Smooth muscle cell (in vitro differentiated cells): ENCODE measurements around the gene IL17RB. TPM values are rescaled to one million over a fixed set of nuclear protein-coding genes. Genes with fewer than 3 reads are reported as not detected.
A peak's percentile ranks its signal among the peaks of the same experiment; 100 is the strongest.

Experiments used
- DNase-seq: peaks from one replicate; lab custom pipeline; 2025; ENCODE audit not compliant: unreplicated experiment; lab: John Stamatoyannopoulos, UW
- H2AFZ ChIP-seq: fragments of 200-600 bp; sonication (generic); 2 replicates; pipeline ENCODE4 v1.6.0; 2016; ENCODE audit warnings: antibody characterized with exemption, low read depth, mild to moderate bottlenecking
- H3F3A ChIP-seq: fragments of 200-600 bp; sonication (generic); 2 replicates; pipeline ENCODE4 v1.6.0; 2017; ENCODE audit warnings: antibody characterized with exemption, low read depth
- H3K27ac ChIP-seq: fragments of 200-600 bp; sonication (generic); 2 replicates; pipeline ENCODE4 v1.5.1; 2016; ENCODE audit warnings: low read depth, mild to moderate bottlenecking
- H3K27me3 ChIP-seq: fragments of 200-600 bp; sonication (generic); 2 replicates; pipeline ENCODE4 v1.6.1; 2016; ENCODE audit warnings: low read depth, mild to moderate bottlenecking
- H3K36me3 ChIP-seq: fragments of 200-600 bp; sonication (generic); 2 replicates; pipeline ENCODE4 v1.5.1; 2016; ENCODE audit warnings: low read depth
- H3K4me1 ChIP-seq: fragments of 200-600 bp; sonication (generic); 2 replicates; pipeline ENCODE4 v1.5.1; 2016; ENCODE audit warnings: low read depth
- H3K4me2 ChIP-seq: fragments of 200-600 bp; sonication (generic); 2 replicates; pipeline ENCODE4 v1.6.0; 2016; ENCODE audit warnings: mild to moderate bottlenecking
- H3K4me3 ChIP-seq: fragments of 200-600 bp; sonication (generic); 2 replicates; pipeline ENCODE4 v1.5.1; 2016; ENCODE audit warnings: mild to moderate bottlenecking
- H3K79me2 ChIP-seq: fragments of 200-600 bp; sonication (generic); 2 replicates; pipeline ENCODE4 v1.6.0; 2016; ENCODE audit warnings: low read depth, mild to moderate bottlenecking
- H3K9ac ChIP-seq: fragments of 200-600 bp; sonication (generic); 2 replicates; pipeline ENCODE4 v1.6.0; 2016; ENCODE audit warnings: low read depth
- H3K9me3 ChIP-seq: fragments of 200-600 bp; sonication (generic); replicated peaks from 2 replicates; pipeline ENCODE4 v1.5.1; 2016; ENCODE audit warnings: low read depth
- H4K20me1 ChIP-seq: fragments of 200-600 bp; sonication (generic); 2 replicates; pipeline ENCODE4 v1.6.0; 2016; ENCODE audit warnings: low read depth
- CTCF ChIP-seq: fragments of 200-600 bp; sonication (generic); IDR thresholded peaks from 2 replicates; pipeline ENCODE4 v1.5.1; 2017; ENCODE audit warnings: borderline replicate concordance, mild to moderate bottlenecking, antibody characterized with exemption; ENCODE audit not compliant: insufficient read depth, poor library complexity, severe bottlenecking
- WGBS: methylation state at CpG from one replicate; pipeline ENCODE4 v1.1.7; 2016; ENCODE audit warnings: low lambda C conversion rate; 5-methylcytosine and 5-hydroxymethylcytosine counted together
- polyA plus RNA-seq: library from polyadenylated mRNA; unstranded; fragments of >200 nt; fragmentation: Nextera tagmentation; extraction: Ambion mirVana; gene quantifications from 2 replicates; pipeline ENCODE4 v1.2.1, GENCODE V29; 2016
- total RNA-seq: library from RNA; depleted of rRNA; stranded (reverse); fragments of >200 nt; gene quantifications from 2 replicates; pipeline ENCODE4 v1.2.3, GENCODE V29; 2014

The IL17RB gene
- total and polyA plus RNA-seq, 2 experiments from 2014 or later = 0.40 TPM; not detected in 1

GRCh38 chr3:53844262-53845102 is 1.9 kb upstream of the IL17RB start:
- Histone ChIP-seq H3K79me2 (no peaks in the 10 kb centered on the region), H3K4me2 (no peak overlapping the region), H3K9ac (no peak overlapping the region), H3K27me3 (peaks cover 42% of the 10 kb centered on the region), H2AFZ (no peak overlapping the region), H3K27ac (no peak overlapping the region), H3K4me1 (peaks cover 3% of the 10 kb centered on the region), H4K20me1 (no peaks in the 10 kb centered on the region), H3K9me3 (no peaks in the 10 kb centered on the region), H3K4me3 (no peak overlapping the region), H3K36me3 (no peaks in the 10 kb centered on the region), H3F3A (no peaks in the 10 kb centered on the region)
- no peak for DNase-seq
- TF ChIP-seq CTCF = no peak
- 90% methylated on average over 9 of the region's 9 CpGs for WGBS

GRCh38 chr3:53845103-53845880 is 1.1 kb upstream of the IL17RB start:
- Histone ChIP-seq H3K9ac (no peak overlapping the region), H4K20me1 (no peaks in the 10 kb centered on the region), H3F3A (no peaks in the 10 kb centered on the region), H3K4me3 (peak overlapping the region; percentile 75), H3K4me1 (peaks cover 3% of the 10 kb centered on the region), H3K79me2 (no peaks in the 10 kb centered on the region), H2AFZ (peak overlapping the region; percentile 93), H3K36me3 (no peaks in the 10 kb centered on the region), H3K4me2 (peak overlapping the region; percentile 97), H3K27me3 (peaks cover 42% of the 10 kb centered on the region), H3K9me3 (no peaks in the 10 kb centered on the region), H3K27ac (no peak overlapping the region)
- DNase-seq = no peak
- TF ChIP-seq CTCF = peak; percentile 4
- 18% methylated on average over 25 of the region's 25 CpGs for WGBS

- peak overlapping the region; percentile 93 for H2AFZ ChIP-seq
- H4K20me1 ChIP-seq = no peaks in the 10 kb centered on the region
- H3K4me2 ChIP-seq = peak overlapping the region; percentile 97
- no peak overlapping the region for H3K27ac ChIP-seq
- peak overlapping the region; percentile 75 for H3K4me3 ChIP-seq
- TF ChIP-seq CTCF = no peak
- H3K9ac ChIP-seq = no peak overlapping the region
- no peak for DNase-seq
- peaks cover 3% of the 10 kb centered on the region for H3K4me1 ChIP-seq
- H3K36me3 ChIP-seq = no peaks in the 10 kb centered on the region
- under 1% methylated on average over 31 of the region's 34 CpGs for WGBS
- no peaks in the 10 kb centered on the region for H3K79me2 ChIP-seq
- H3K9me3 ChIP-seq = no peaks in the 10 kb centered on the region
- H3F3A ChIP-seq = no peaks in the 10 kb centered on the region
- peaks cover 42% of the 10 kb centered on the region for H3K27me3 ChIP-seq
Observed at GRCh38 chr3:53845881-53846133, 561 bp upstream of the IL17RB start.
